Stimulated activated CD8-positive, alpha-beta memory T cell treated with anti-CD3 and anti-CD28 coated beads, Interleukin-15, amount 100 ng/mL, for 4 hours (primary cell): ENCODE results near the gene ARID1B.
A peak's percentile ranks its signal among the peaks of the same experiment; 100 is the strongest.

ENCODE experiments used
- DNase-seq, 2 donors: peaks; one replicate each; pipeline ENCODE4 v3.0.0-alpha.2; 2020; ENCODE audit warnings: low read depth in 2 of 2

Gene ARID1B

GRCh38 chr6:157181649-157182048 is 404.5 kb downstream of the ARID1B start:
- no peak for DNase-seq

GRCh38 chr6:157182503-157183264 is 405.5 kb downstream of the ARID1B start:
- no peak for DNase-seq

GRCh38 chr6:157184202-157185015 is 407.2 kb downstream of the ARID1B start:
- DNase-seq, result peak; percentile 9 to 28

- no peak for DNase-seq
Observed at GRCh38 chr6:157185171-157185570, 408.0 kb downstream of the ARID1B start.

GRCh38 chr6:157185986-157186385 is 408.8 kb downstream of the ARID1B start:
- no peak for DNase-seq

- no peak for DNase-seq
Observed at GRCh38 chr6:157186785-157187181, 409.6 kb downstream of the ARID1B start.

- DNase-seq, result no peak
Observed at GRCh38 chr6:157187182-157188083, 410.3 kb downstream of the ARID1B start.

- DNase-seq, result no peak
Observed at GRCh38 chr6:157188213-157188612, 411.0 kb downstream of the ARID1B start.

GRCh38 chr6:157193443-157193996 is 416.3 kb downstream of the ARID1B start:
- DNase-seq, result no peak

- no peak for DNase-seq
Observed at GRCh38 chr6:157194110-157194509, 416.9 kb downstream of the ARID1B start.

GRCh38 chr6:157194643-157195042 is 417.5 kb downstream of the ARID1B start:
- DNase-seq, result no peak

GRCh38 chr6:157196391-157196790 is 419.2 kb downstream of the ARID1B start:
- no peak for DNase-seq

GRCh38 chr6:157198425-157199279 is 421.5 kb downstream of the ARID1B start:
- DNase-seq, result no peak

- DNase-seq, result no peak
Observed at GRCh38 chr6:157200117-157200516, 422.9 kb downstream of the ARID1B start.

- no peak for DNase-seq
Observed at GRCh38 chr6:157200611-157201010, 423.4 kb downstream of the ARID1B start.

- DNase-seq, result no peak
Observed at GRCh38 chr6:157201083-157201482, 423.9 kb downstream of the ARID1B start.

- DNase-seq, result no peak
Observed at GRCh38 chr6:157203312-157203744, 426.1 kb downstream of the ARID1B start.

GRCh38 chr6:157203764-157204163 is 426.6 kb downstream of the ARID1B start:
- DNase-seq, result no peak

- DNase-seq, result no peak
Observed at GRCh38 chr6:157205473-157206358, 428.5 kb downstream of the ARID1B start.

GRCh38 chr6:157206359-157206815 is 429.2 kb downstream of the ARID1B start:
- DNase-seq, result no peak
